NCI-H2196 (cell line): Measurements from ENCODE around the gene ADCY2.
A peak's percentile ranks its signal among the peaks of the same experiment; 100 is the strongest.

Experiments
- DNase-seq: peaks from one replicate; lab custom pipeline; 2025; ENCODE audit not compliant: unreplicated experiment; lab: John Stamatoyannopoulos, UW

ADCY2 gene

GRCh38 chr5:7659420-7659819 lies 263.5 kb downstream of the ADCY2 start:
- no peak for DNase-seq

- DNase-seq: no peak
Observed at GRCh38 chr5:7662289-7662688, 266.4 kb downstream of the ADCY2 start.

- DNase-seq: no peak
Observed at GRCh38 chr5:7663808-7664207, 267.9 kb downstream of the ADCY2 start.

DNA sequence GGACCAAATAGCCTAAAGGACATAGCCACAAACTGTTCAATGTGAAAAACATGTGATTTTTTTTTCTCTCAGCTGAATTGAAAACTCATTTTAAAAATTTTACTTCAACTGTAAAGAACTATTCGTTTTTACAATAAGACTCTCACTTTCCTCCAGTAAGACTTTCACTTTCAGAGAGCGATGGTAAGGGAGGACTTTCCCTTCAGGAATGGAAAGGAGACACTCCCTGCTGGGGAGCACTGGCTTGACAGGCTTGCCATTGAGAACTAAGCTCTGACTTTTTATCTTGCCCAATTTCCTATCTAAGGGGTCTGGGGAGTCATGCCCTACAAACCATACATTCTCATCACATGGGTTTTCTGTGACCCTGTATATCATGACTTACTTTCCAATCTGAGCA lies 268.3 kb downstream of the ADCY2 start:
- DNase-seq: no peak

DNA sequence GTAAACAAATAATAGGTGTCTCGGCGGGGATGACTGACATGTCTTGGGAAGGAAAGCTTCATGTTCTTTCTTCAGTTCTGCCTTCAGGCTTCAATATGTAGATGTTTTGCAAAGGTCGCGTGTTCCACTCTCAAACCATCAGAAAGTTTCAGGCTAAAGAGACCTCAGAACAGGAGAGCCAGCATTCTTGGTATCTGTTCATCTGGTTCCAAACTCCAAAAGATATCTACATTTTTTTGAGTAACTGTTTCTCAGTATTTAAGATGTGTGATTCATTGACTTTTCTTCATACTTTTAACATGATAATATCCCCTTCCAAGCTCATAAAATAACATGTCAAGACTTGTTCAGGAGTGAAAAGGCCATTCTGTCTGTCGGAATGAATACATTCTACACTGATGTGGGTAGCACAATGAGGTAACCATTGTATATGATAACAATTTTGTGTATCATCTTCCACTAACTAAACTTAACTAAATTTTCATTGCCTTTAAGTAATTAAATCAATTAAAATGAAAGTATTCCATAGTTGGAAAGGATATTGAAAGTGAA lies 271.4 kb downstream of the ADCY2 start:
- DNase-seq: no peak

DNA sequence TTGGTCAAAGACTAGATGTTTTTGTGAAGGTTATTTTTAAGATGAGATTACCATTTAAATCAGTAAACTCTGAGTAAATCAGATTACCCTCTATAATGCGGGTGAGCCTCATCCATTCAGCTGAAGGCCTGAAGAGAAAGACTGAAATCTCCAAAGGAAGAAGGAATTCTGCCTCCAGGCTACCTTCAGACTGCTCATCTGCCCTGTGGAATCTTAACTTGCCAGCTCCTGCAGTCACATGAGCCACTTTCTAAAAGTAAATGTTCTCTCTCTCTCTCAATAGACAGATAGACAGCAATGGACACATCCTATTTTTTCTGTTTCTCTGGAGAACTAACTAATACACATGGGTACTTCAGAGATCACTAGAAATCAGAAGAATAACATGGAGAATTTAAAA lies 272.2 kb downstream of the ADCY2 start:
- no peak for DNase-seq

DNA sequence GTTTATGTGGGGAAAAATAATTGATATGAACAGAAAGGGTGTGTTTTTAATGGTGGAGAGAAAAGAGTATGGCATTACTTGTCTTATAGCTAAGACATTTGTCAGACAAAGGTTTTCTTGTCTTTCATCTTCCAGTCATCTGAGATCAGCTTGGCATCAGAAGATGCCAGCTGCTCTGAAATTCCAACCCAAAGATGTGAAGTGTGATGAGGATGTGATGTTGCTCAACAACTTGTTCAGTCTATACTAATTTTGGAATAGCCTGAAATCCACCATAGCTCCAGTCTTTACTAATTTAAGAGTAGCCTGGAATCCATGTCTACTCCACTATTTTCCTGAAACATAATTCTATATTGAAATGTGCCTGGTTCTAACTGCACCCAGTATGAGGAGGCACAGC lies 272.7 kb downstream of the ADCY2 start:
- no peak for DNase-seq

- no peak for DNase-seq
Observed at GRCh38 chr5:7671381-7671993, 275.5 kb downstream of the ADCY2 start.

- DNase-seq: no peak
Observed at GRCh38 chr5:7673658-7674057, 277.7 kb downstream of the ADCY2 start.

- DNase-seq: no peak
Observed at GRCh38 chr5:7676455-7676854, 280.5 kb downstream of the ADCY2 start.

DNA sequence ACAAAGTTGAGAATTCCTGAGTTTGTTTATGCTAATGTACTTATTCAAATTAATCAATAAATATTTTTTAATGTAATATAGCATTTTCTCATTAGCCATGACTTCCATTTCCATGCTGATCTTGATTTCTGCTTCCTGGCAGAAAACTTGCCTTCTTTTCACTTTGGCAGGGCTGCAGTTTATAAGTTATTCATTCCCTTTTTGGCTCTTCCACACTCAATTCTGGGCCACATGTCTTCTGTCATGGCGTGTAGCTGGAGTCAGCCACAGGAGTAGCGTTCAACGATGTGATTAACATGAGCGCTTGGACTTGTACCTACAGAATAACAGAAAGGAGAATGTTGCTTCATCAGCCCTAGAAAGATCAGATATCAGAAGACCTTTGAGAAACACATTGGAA lies 282.1 kb downstream of the ADCY2 start:
- no peak for DNase-seq

DNA sequence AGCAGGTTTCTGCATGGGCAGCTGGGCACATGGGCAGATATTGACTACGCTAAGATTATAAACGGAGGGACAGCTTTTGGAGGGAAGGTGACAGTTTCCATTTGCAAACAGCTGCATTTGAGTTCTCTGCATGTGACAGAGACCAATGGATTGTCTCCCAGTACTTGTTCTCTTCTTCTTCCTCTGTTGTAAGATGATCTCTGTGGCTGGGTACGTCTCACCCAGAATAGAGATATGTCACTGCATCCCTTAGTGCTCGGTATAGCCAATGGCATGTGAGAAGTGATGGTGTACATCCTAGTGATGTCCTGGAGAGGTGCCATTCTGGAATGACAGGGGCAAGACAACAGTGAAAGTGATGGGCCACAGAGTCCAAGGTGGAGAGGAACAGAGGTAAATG lies 283.7 kb downstream of the ADCY2 start:
- no peak for DNase-seq

DNA sequence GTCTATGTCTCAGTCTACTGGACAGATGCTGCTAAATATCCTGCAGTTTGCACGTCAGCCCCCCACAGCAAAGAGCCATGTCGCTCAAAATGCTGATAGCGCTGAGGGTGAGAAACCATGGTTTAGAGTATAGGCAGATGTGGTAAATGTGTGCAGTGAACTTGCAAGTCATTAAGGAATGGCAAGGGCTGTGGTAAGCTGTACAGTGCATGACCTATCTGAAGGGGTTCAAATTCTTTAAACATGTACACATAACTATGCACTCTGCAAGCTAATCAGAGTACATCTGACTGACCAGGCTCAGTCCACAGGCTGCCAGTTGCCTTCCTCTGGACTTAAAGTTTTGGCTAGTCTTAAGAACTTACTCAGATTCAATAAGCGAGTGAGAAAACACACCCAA lies 284.3 kb downstream of the ADCY2 start:
- DNase-seq: no peak

GRCh38 chr5:7682379-7682778 lies 286.4 kb downstream of the ADCY2 start:
- DNase-seq: no peak

GRCh38 chr5:7683753-7684152 lies 287.8 kb downstream of the ADCY2 start:
- peak; percentile 8 for DNase-seq

- no peak for DNase-seq
Observed at GRCh38 chr5:7684826-7685225, 288.9 kb downstream of the ADCY2 start.

DNA sequence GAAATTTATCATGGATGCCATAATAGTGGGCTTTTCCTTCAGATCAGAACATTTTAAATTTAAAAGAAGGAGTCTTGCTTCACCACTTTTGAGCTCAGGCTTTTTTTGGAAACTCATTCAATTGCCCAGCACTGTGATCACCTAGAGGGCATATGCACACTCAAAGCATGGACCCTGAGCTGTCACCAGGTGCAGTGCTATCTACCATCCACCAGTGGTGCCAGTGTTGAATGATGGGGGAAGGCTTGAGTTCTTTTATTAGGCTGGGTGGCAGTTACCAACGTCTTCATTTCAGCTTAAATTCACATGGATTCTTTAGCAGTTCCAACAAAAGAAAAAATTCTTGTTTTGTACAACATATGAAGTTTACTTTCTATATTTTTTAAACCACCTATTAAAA lies 290.9 kb downstream of the ADCY2 start:
- DNase-seq: no peak

DNA sequence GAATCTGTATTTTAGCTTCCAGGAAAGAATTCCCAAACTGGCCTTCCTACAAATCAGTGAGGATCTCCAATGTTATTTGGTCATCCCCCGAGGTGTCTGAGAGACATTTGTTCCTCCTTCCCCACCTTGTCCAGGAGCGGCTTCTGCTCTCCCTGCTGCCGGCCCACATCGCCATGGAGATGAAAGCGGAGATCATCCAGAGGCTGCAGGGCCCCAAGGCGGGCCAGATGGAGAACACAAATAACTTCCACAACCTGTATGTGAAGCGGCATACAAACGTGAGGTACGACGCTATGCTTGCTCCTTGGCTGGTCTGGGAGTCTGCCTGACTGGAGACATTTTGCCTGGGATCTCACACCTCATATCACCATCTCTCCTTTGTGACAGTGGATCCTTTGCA lies 294.6 kb downstream of the ADCY2 start:
- no peak for DNase-seq

DNA sequence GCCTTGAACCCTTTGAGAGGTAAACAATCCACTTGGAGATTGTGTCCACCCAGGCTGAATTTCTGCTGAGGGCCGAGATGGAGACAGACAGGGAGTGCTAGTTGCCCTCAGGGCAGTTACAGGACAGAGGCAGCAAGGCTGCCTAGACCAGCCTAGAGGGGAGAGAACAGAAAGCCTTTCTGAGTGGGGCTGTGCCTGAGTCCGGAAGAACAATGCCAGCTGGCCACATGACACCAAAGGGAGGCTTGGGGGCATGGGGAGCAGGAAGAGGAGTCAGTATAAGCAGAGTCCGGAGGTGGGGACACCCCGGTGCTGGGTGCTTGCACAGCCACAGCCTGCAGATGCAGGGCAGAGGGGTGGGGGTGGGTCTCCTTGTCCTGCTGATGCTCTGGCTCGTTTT lies 309.3 kb downstream of the ADCY2 start:
- no peak for DNase-seq

DNA sequence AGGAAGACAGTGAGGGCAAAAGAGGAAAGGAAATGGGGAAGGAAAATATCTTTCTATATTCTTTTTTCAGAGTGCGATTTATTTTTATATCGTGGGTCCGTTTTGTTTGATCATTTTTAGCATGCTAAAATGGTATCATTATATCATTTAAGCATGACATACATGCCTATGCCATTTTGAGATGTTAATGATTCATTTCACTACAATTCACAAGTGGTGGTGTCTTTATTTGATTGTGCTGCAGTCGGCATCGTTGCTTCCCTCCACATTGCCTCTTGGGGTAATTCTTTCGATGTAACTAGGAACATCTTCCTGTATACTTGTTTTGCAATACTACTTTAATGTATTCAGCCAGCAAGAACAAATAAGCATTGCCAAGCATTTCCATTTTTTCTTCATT lies 309.8 kb downstream of the ADCY2 start:
- no peak for DNase-seq

DNA sequence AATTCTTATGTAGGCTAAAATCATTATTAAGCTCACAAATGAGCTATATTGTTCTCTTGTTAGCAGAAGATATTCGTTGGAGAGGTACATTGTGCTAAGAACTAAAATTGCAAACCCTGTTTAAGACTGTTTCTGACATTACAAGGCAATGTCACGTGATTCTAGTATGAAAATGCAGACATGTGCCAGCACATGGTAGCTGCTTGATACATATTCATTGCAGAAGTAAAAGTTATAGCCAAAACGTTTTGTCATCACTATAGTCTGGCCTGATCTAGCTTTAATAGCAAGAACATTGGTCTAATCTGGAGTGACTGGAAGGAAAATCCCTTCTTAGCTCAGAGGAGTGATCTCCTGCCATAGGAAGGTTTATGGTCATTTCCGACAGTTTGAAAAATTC lies 310.3 kb downstream of the ADCY2 start:
- DNase-seq: no peak

- DNase-seq: no peak
Observed at GRCh38 chr5:7714119-7714518, 318.2 kb downstream of the ADCY2 start.

DNA sequence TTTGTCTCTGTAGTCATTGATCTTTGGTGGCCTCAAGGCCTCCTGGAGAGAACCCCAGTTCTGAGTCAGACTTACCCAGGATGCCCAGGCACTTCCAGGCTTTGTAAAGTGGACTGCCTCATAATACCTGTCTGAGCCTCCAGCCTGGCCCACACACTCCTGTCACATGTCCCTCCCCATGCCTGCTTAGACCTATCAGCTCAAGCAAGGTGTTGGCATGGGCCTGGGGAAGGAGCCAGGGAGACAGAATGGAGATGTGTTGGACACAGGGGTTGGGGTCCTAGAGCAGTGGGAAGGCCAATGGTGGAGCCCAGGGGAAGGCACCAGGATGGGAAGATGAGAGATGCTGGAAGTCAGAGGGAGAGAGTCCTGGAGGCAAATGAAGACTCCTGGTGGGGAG lies 318.8 kb downstream of the ADCY2 start:
- DNase-seq: no peak
